ENCODE data around the gene ADARB1. TPM values are rescaled to one million over a fixed set of nuclear protein-coding genes. Genes with fewer than 3 reads are reported as not detected.

Gene ADARB1
- total RNA-seq, 1 donor from 2014 or later, result 25.8 TPM

GRCh38 chr21:45053561-45054226, 20.7 kb upstream of the ADARB1 start:
- Mint-ChIP-seq H3K4me1 (ENCODE audit: low read depth, unreplicated experiment) (peaks cover 6% of the 10 kb centered on the region), H3K9me3 (ENCODE audit: unreplicated experiment) (no peaks in the 10 kb centered on the region), H3K27me3 (ENCODE audit: low read depth, unreplicated experiment) (peaks cover 47% of the 10 kb centered on the region), H3K27ac (ENCODE audit: unreplicated experiment) (no peak overlapping the region), H3K4me3 (ENCODE audit: unreplicated experiment) (no peak overlapping the region), H3K36me3 (ENCODE audit: low read depth, unreplicated experiment) (peaks cover 2% of the 10 kb centered on the region)
- H3K9ac ChIP-seq (ENCODE audit: low read length), result no peak overlapping the region
- no peak overlapping the region for H3K4me2 ChIP-seq (ENCODE audit: low read length)
- no peaks in the 10 kb centered on the region for H3K9me3 ChIP-seq (ENCODE audit: insufficient read depth, low read depth, low read length)
- peaks cover 10% of the 10 kb centered on the region for H3K4me1 ChIP-seq (ENCODE audit: insufficient read depth, low read length)
- H4K20me1 ChIP-seq (ENCODE audit: insufficient read depth, low read length), result no peaks in the 10 kb centered on the region
- H2AFZ ChIP-seq (ENCODE audit: low read depth, low read length), result no peak overlapping the region
- DNase-seq (ENCODE audit: low read depth), result no peak
- no peaks in the 10 kb centered on the region for H3K79me2 ChIP-seq (ENCODE audit: insufficient read depth, low read length)
- no peak for TF ChIP-seq CTCF (IDR thresholded peaks at IDR 0.05; ENCODE audit: insufficient read depth, low read depth, low read length)
- TF ChIP-seq EZH2 (IDR thresholded peaks at IDR 0.05; ENCODE audit: insufficient read depth, low read length), result no peak
- no peak overlapping the region for H3K27ac ChIP-seq (ENCODE audit: low read depth, low read length)
- H3K36me3 ChIP-seq (ENCODE audit: insufficient read depth, low read length), result no peaks in the 10 kb centered on the region
- FAIRE-seq, result no peak
- H3K4me3 ChIP-seq (ENCODE audit: insufficient read depth, low read depth, low read length), result no peak overlapping the region
- peaks cover 5% of the 10 kb centered on the region for H3K27me3 ChIP-seq (ENCODE audit: insufficient read depth, low read length)

DNA sequence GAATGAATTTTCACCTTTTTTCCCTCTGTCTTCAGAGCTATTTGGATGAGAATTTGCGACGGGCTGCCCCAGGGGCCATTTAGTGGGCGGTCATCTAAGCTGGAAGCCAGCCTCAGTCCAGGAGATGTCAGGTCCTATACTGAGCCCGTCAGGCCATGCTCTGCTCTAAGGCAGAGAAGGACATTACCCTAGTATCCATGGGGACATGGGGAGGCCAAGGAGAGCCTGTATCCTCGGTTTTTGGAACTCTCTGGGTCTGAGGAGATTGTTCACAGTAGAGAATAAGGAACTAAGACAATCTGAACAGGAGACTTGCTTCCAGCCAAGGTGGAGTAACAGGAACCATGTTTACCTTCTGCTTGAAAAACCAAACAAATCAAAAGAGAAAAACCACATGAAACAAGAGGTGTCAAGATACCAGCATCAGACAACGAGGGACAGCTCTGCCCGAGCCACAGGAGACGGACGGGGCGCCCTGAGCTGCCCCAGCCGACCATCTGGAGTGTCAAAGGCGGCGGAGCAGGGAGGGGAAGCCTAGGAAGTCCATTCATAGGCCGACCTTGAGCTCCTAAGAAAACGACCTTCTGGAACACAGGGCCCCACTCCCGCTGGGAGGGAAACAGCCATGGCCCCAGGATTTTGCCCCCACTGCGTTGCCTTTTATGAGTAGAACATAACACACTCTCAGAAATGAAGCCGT, 20.0 kb upstream of the ADARB1 start:
- H3K4me3 ChIP-seq (ENCODE audit: insufficient read depth, low read depth, low read length), result no peak overlapping the region
- Mint-ChIP-seq H3K4me1 (ENCODE audit: low read depth, unreplicated experiment) (peaks cover 6% of the 10 kb centered on the region), H3K36me3 (ENCODE audit: low read depth, unreplicated experiment) (peaks cover 2% of the 10 kb centered on the region), H3K9me3 (ENCODE audit: unreplicated experiment) (no peaks in the 10 kb centered on the region), H3K27me3 (ENCODE audit: low read depth, unreplicated experiment) (peaks cover 51% of the 10 kb centered on the region), H3K27ac (ENCODE audit: unreplicated experiment) (no peak overlapping the region), H3K4me3 (ENCODE audit: unreplicated experiment) (no peak overlapping the region)
- H3K27ac ChIP-seq (ENCODE audit: low read depth, low read length), result no peak overlapping the region
- H3K27me3 ChIP-seq (ENCODE audit: insufficient read depth, low read length), result peaks cover 5% of the 10 kb centered on the region
- H4K20me1 ChIP-seq (ENCODE audit: insufficient read depth, low read length), result no peaks in the 10 kb centered on the region
- H3K79me2 ChIP-seq (ENCODE audit: insufficient read depth, low read length), result no peaks in the 10 kb centered on the region
- no peaks in the 10 kb centered on the region for H3K36me3 ChIP-seq (ENCODE audit: insufficient read depth, low read length)
- H3K4me1 ChIP-seq (ENCODE audit: insufficient read depth, low read length), result peaks cover 10% of the 10 kb centered on the region
- no peak overlapping the region for H3K4me2 ChIP-seq (ENCODE audit: low read length)
- no peak overlapping the region for H2AFZ ChIP-seq (ENCODE audit: low read depth, low read length)
- DNase-seq (ENCODE audit: low read depth), result no peak
- no peak for TF ChIP-seq CTCF (IDR thresholded peaks at IDR 0.05; ENCODE audit: insufficient read depth, low read depth, low read length)
- TF ChIP-seq EZH2 (IDR thresholded peaks at IDR 0.05; ENCODE audit: insufficient read depth, low read length), result no peak
- H3K9ac ChIP-seq (ENCODE audit: low read length), result no peak overlapping the region
- no peaks in the 10 kb centered on the region for H3K9me3 ChIP-seq (ENCODE audit: insufficient read depth, low read depth, low read length)
- no peak for FAIRE-seq

All from astrocyte (in vitro differentiated cells and primary cell).